Medulla oblongata (tissue), 1 donor: ENCODE results near the gene UCP3.

Source experiments
- DNase-seq: peaks from one replicate; pipeline ENCODE4 v3.0.0-alpha.2; 2015; ENCODE audit errors: extremely low spot score

The UCP3 gene, protein sequence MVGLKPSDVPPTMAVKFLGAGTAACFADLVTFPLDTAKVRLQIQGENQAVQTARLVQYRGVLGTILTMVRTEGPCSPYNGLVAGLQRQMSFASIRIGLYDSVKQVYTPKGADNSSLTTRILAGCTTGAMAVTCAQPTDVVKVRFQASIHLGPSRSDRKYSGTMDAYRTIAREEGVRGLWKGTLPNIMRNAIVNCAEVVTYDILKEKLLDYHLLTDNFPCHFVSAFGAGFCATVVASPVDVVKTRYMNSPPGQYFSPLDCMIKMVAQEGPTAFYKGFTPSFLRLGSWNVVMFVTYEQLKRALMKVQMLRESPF

DNA sequence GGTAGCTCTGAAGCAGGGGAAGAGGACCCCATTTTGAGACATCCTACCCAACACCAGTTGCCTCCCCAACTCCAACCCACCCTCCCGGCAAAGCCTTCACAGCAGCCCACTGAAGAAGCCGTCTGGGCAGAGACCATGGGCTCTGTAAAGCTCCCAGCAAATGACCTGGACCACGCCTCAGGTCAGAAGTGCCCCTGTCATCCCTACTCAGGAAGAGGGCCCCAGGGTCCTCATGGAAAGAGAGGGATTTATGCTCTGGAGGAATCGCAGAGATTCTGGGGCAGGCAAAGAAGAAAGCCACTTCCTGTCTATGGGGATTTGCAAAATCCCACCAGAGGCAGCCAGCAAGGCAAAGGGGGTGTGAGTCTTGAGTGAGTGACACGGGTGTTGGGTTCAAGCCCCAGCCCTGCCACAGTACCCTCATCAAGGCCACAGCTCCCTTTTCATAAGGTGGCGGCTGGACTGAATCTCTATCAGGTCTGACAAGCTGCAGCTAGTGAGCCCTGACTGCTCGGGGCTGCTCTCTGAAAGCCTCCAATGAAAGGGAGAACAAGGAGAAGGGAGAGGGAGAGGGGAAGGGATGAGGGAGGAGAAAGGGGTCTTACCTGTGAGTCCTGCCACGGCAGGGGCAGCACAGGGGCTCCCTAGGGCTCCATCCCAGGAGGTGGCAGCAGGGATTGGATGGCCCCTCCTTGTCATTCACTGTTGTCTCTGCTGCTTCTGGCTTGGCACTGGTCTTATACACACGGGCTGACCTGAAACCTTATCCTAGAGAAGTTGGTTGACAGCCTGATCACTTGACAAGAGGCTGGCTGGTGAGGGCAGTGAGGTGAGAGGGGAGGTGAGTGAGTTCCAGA lies at the start of gene UCP3:
UCP3 (minus strand) TSS at position 713 of the 857 bp plus-strand sequence. CDS start 2,043 bp downstream, outside the sequence.
- no peak for DNase-seq

DNA sequence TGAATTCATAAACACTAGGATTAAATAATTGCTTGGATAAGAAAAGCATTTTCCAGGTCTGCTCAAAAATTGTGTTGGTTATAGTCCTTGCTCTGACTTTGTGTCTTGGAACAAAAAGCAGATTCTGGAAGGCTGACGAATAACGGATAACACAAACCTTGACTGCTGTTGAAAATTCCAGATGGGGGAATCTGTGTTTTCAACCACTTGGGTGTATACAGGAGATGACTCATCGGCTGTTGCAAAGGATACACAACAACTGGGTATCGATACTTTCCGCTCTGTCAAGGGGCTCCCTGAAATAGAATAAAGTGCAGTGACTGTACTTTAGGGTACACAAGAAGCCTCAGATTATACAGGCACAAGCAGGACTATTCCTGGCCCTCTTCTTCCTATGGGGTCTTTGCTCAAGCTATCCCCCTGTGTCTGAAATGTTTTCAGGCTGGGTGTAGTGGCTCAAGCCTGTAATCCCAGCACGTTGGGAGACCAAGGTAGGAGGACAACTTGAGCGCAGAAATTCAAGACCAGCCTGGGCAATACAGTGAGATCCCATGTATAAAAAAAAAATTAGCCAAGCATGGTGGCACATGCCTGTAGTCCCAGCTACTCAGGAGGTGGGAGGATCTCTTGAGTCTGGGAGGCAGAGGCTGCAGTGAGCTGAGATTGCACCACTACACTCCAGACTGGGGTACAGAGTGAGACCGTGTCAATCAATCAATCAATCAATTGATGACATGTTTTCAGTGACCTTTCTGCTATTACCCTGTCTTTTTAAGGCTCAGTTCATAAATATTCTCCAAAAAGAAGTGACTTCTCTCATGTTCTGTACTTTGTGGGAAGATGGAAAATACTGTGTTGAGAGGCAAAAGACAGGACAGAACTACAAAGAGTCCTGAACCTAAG lies 48.6 kb upstream of the UCP3 start:
- no peak for DNase-seq

DNA sequence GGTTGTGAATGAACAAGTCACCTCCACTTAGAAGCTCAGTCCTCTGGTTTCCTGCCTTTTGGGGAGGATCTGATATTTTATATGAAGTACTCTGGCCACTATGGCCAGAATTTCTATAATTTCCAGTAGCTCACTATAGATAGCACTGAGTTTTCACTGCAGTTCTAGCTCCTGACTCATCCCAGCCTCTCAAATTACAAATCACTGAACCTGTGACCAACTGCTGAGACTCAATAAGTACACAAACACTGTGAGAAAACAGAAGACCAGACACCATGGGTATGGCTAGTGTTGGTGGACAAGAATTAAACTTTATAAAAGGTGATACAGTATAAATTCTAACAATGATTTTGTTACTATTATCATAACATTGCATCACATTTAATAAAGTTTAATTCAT lies 47.1 kb upstream of the UCP3 start:
- DNase-seq = no peak

DNA sequence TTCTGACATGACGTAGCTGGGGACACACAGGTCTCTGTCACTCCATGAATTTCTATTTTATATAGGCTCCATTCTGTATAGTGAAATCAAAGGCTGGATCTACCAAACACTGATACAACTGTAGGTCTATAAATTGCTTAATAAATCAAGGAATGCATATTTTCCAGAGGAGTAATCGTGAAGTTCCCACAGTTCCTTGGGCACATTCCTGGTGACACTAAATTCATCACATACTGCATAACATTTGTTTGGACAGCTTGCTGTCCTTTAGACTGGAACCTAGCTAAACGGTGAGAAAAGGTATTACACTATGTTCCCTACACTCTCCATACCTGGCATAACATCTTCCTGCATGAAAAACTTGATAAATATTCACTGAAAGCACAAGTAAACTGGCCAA lies 41.6 kb upstream of the UCP3 start:
- DNase-seq = no peak

DNA sequence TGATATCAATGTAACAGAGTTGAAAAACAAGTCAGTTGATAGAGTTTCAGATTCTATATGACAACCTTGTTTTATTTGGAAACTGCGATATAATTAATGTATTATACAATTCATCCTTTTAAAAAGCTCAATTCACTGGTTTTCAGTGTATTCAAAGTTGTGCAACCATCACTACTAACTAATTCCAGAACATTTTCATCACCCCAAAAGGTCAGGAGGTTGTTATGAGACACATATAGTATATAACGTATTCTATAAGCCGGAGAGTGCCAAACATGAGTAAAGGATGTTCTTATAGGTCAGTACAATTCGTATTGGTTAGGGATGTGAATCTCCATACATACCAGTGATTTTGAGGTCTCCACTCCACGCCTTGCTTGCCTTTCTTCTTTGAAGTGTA lies 40.1 kb upstream of the UCP3 start:
- no peak for DNase-seq

DNA sequence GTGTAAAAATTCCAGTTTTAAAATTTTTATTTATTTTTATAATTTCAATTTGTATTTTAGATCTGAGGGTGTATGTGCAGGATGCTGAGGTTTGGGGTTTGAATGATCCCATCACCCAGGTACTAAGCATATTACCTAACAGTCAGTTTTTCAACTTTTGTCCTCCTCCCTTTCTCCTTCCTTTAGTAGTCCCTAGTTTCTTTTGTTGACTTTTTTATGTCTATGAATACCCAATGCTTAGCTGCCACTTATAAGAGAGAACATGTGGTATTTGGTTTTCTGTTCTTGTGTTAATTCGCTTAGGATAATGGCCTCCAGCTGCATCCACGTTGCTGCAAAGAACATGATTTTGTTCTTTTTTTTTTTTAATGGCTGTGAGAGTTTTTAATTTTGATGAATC lies 35.7 kb upstream of the UCP3 start:
- no peak for DNase-seq

DNA sequence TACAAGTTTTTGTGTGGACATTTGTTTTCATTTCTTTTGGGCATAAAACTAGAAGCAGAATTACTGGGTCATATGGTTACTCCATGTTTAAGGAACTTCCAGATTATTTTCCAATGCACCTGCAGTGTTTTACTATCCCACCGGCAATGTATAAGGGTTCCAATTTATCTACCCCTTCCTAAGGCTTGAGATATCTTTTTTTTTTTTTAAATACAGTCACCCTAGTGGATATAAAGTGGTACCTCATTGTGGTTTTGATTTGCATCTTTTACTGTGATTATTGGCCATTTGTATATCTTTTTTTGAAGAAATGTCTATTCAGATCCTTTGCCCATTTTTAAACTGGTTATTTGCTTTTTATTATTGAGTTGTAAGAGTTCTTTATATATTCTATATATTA lies 34.6 kb upstream of the UCP3 start:
- no peak for DNase-seq

DNA sequence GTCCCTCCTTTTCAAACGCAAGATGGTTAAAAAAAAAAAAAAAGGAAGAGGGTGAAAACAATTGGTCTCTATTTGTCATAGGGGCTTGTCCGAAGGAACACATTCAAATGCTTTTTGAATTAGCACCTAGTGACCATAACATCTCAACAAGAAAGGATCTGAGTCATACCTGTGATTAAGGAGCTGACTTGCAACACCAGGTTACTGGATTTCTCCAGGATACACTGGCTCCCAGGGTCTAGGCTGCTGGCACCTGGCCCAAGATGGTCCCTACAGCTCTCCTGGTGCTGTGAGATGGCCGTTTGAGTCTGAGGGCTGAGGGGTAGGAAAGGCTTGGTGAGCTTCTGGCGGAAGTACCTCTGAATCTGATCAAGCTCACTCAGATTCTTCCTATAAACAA lies 28.4 kb upstream of the UCP3 start:
- no peak for DNase-seq

DNA sequence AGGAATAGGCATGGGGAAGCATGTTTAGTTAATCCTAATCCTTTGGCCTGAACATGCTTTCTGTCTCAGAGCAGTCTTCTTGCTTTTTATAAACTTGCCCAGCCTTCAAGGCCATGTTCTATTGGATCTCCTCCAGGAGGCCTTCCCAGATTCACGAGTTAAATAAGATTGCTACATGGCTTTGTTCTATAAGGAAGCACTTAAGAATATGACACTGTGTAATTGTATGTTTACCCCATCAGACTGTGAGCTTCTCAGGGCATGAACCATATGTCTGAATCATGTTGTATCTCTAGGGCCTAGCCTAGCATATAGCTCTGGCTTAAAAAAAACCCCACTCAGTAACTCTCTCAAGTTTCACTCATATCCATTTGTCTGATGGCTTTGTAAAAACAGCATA lies 26.4 kb upstream of the UCP3 start:
- no peak for DNase-seq

DNA sequence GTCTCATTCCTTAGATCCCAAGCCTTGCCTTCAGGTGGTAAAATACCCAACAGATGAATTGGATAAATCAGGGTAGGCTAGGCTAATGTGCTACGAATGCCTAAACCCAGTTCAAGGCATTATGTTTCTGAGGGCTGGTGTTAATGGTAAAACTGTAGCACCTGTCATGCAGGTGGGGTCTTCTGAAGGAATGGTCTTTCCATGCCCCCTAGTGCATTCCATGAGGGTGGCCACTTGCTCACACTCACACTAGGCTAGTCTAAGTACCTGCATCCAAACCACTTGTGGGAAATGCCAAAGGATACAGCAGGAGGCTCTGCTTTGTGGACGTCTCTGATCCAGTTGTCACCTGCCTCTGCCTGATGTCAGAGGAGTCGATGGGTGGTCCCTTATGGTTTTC lies 24.2 kb upstream of the UCP3 start:
- no peak for DNase-seq

DNA sequence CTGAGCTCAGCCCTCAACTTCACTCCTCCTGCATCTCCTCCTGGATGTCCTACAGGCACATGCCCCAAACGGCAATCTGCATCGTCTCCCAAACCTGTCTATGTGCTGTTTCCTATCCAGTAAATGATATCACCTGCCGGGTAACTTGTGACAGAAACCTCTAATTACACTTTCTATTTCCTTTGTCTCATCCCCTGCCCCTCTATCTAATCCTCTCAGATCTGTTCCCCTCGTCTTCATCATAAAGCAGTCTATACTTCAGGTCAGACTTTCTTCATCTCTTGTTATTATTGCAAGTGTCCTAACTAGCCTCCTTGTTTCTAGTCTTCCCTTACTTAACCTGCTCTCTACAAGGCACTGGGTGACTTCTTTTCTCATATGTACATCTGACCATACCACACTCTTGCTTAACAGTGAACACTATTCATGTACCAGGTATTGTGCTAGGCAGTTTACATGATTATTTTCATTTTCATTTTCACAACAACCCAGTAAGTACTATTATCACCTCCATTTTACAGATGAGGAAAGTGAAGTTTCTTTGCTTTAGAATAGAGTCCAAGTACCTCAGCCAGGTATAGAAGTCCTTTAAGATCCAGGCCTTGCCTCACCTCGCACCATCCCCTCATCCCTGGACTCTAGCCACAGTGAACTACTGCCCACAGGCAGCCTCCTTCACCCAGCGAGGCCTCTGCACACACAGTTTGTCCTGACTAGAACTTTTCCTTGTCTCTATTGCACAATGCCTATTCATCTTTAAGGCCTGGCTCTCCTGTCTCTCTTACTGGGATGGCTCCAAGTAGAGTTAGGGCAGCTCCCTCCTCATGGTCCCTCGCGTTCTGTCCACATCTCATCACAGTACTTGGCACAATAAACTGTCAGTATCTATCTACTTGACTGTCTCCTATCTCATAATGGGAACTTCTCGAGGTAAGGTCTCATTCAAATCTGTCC lies 22.1 kb upstream of the UCP3 start:
- DNase-seq = no peak

DNA sequence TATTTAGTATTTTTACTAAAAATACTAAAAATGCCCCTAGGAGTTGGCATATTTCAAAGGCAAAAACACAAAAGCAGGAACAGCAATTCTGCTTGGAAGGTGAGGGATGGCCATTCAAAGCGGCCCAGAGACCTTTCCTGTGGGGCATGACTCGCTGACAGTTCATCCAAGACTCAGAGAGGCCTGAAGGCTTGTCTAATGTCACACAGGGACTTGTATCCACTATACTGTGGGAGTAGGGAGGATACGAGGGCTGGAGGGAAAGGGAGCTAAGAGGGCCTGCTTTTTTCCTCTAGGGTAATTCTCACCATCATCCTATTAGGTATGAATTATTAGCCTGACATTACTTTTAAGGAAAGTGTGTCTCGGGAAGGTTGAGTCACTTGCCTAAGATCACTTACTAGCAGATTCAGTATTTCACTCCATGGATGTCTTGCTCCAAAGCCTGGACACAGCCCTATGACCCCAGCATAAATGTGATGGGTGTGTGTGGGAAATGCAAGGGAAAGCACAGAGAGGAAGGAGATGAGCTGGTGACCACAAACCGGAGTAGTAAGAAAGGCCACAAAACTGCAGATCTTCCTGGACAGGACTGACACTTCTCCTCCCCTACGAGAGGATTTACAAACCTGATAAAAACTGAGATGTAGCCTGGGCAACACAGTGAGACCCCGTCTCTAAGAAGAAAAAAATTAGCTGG lies 16.7 kb upstream of the UCP3 start:
- DNase-seq = peak; percentile 27

DNA sequence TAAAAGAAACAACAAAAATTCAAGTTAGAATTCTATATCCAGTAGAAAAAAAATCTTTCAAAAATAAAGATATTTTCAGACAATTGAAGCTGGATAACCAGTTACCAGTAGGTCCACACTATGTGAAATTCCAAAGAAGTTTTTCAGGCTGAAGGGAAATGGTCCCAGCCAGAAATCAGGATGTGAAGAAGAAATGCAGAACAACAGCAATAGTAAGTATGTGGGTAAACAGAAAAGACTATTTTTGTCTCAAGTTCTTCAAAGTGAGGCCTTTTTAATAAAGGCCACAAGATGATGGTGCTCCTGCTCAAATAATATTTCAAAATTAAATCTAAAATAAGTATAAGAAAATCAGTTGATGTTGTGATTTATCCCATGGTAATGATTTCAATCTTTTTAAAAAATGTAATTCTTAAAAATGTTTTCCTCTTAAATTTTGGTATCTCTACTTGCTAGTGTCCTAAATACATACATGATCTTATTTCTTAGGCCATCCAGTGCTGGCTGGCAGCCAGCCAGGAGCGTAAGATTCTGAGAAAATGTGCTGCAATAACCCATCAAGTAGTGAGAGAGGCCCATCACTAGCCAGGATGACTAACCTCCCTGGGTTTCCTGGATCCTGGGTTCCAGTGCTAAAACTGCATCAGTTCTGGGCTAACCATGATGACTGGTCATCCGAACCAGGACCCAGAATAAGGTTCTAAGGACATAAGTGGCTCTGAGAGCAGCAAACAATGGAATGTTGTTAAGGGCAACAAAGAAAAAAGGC lies 15.6 kb upstream of the UCP3 start:
- no peak for DNase-seq

DNA sequence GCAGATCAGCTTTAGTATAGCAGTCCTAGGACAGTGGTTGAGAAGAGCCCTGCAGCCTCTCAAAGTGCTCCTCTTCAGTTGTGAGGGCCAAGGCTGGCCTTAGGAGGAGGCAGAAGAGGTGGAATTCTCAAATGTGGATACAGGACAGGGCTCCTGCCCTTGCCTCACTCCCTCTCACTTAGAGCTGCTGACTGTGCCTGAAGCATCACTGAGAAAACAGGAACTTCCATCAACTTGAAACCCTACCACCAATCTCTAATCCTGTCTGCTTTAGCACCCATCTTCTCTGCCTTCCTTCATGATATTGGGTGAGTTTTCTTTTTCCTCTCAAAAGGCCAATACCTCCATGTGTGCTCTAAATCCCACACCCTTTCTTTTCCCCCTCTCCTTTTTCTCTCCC lies 14.4 kb upstream of the UCP3 start:
- DNase-seq = peak; percentile 51

DNA sequence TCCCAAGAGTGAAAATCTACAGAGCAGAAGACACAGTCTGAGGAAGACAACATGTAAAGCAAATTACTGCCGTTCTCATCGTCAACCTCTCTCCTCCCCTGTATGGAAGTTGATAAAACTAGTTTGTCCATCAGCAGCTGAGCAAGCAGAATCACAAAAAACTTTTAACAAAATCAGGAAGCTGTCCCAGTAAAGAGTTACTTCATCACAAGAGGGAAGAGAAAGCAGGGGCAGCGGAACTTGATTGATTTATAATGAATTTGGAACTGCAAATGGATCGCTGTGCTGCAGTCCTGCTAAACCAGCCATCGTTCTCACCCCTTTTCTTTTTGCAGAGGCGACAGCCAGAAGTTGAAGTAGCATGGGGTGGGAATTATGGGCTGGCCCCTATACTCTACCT lies 13.7 kb upstream of the UCP3 start:
- peak; percentile 62 for DNase-seq

DNA sequence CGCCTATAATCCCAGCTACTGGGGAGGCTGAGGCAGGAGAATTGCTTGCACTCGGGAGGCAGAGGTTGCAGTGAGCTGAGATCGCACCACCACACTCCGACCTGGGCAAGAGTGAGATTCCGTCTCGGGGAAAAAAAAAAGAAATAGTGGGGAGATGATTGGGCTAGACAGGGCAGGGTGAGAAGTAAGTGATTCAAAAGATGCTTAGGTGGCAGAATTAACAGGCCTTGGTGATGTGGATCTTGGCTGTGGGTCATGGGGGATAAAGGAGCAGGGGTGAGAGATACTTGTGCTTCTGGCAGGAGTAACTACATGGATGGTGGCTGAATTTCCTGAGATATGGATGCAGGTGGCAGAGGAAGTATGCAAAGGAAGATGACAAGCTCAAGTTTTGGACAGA lies 13.1 kb upstream of the UCP3 start:
- no peak for DNase-seq

DNA sequence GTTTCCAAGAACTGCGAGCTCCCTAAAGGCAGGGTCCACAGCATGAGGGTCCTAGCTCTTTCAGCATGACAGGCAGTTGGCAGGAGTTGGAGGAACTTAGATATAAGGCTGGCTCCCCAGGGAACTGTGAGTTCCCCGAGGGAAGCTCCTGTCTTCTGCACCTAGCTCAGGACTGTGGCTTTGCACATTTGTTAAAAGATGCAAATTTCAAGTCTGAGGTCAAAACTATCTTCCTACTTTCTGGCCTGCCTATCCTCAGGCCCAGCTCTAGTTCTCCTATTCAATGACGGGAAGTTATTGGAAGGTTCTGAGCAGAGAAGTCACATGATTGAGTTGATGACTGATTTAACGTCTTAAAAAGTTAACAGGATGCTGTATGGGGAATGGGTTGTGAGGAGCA lies 11.7 kb upstream of the UCP3 start:
- DNase-seq = peak; percentile 57

DNA sequence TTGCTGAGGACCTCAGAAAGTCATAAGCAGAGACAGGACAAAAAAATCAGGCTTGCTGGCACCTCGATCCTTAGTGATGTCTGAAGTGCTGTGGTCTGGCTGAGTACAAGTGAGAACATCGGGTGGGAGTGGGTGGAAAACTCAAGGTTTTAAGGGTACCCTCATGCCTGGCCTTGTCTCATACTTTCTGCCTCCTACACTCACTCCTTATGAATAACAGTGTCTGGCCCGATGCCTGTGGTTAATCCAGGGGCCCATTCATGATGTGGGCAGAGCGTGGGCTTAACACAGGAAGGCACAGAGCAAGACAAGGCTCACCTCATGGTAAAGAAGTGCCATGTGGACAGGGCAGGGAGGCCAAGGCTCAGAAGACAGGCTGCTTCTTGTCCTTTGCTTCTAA lies 11.0 kb upstream of the UCP3 start:
- no peak for DNase-seq

DNA sequence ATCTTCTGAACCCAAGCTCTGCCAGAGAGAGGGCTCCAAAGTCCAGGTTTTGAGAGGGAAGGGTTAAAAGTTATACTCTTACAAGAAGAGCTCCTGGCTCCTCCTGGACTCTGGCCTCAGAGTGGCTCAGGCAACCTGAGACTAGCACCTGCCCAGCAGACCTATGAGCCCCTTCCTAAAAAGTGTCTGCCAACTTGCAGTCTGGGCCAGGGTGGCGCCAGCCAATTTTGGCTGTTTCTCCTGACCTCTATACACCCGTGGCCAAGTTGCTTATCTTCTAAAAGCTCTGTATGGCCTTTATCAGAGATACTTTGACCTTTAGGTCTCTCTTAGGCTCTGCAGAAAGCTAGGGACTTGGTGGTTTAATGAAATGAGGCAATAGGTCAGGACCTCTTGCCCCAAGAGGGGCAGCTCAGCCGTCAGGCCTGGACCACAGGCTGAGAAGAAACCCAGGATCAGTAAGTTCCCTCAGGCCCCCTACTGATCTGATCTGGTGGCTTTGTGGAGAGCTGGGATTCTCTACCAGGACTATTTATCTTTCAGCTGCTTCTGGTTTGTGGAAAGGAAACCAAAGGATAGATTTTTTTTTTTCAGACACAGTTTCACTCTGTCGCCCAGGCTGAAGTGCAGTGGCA lies 10.3 kb upstream of the UCP3 start:
- no peak for DNase-seq
